ENCODE results near the gene NPPC. TPM values are rescaled to one million over a fixed set of nuclear protein-coding genes. Genes with fewer than 3 reads are reported as not detected.

NPPC gene
- total RNA-seq, 1 experiment from 2014 or later, result not detected

DNA sequence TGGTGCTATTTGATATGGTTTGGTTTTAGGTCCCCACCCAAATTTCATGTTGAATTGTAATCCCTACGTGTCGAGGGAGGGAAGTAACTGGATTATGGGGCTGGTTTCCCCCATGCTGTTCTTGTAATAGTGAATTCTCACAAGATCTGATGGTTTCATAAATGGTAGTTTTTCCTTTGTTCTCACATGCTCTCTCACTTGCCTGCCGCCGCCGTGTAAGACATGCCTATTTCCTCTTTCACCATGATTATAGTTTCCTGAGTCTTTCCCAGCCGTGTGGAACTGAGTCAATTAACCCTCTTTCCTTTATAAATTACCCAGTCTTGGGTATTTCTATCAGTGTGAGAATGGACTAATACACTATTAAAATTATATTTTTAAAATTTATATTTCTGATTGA, 42.6 kb upstream of the NPPC start:
- Histone ChIP-seq H3K79me2 (ENCODE audit: low read depth) (peaks cover 55% of the 10 kb centered on the region), H3K4me2 (no peak overlapping the region), H3K4me3 (no peak overlapping the region), H3K36me3 (ENCODE audit: low read depth) (0 out of 2 replicates have a peak, but pooled peaks cover 5% of the 10 kb centered on the region), H3K27ac (no peak overlapping the region), H3K9me2 (ENCODE audit: insufficient read depth) (no peaks in the 10 kb centered on the region), H3F3A (ENCODE audit: insufficient read depth, low read depth) (no peaks in the 10 kb centered on the region), H3K9me3 (ENCODE audit: insufficient read depth, low read depth) (no peaks in the 10 kb centered on the region), H2AFZ (no peak overlapping the region), H4K20me1 (ENCODE audit: insufficient read depth) (peaks cover 7% of the 10 kb centered on the region), H3K4me1 (replicated peaks; ENCODE audit: insufficient read depth) (no peaks in the 10 kb centered on the region), H3K27me3 (ENCODE audit: insufficient read depth, low read depth) (no peaks in the 10 kb centered on the region)
- POLR2A ChIA-PET (ENCODE audit: unreplicated experiment), result no interaction called here
- CTCF ChIA-PET, result no interaction called here
- intact Hi-C loops (cut with micrococcal nuclease; ENCODE audit: unreplicated experiment), result no loop called here
- TF ChIP-seq EZH2 (IDR thresholded peaks at IDR 0.05; ENCODE audit: low read depth), result no peak
- TF ChIP-seq, protein P1, sequence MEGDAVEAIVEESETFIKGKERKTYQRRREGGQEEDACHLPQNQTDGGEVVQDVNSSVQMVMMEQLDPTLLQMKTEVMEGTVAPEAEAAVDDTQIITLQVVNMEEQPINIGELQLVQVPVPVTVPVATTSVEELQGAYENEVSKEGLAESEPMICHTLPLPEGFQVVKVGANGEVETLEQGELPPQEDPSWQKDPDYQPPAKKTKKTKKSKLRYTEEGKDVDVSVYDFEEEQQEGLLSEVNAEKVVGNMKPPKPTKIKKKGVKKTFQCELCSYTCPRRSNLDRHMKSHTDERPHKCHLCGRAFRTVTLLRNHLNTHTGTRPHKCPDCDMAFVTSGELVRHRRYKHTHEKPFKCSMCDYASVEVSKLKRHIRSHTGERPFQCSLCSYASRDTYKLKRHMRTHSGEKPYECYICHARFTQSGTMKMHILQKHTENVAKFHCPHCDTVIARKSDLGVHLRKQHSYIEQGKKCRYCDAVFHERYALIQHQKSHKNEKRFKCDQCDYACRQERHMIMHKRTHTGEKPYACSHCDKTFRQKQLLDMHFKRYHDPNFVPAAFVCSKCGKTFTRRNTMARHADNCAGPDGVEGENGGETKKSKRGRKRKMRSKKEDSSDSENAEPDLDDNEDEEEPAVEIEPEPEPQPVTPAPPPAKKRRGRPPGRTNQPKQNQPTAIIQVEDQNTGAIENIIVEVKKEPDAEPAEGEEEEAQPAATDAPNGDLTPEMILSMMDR (conservative IDR thresholded peaks at IDR 0.05), result no peak
- BruUV-seq (replicated peaks), result no TSS peak
- no peak for DNase-seq

DNA sequence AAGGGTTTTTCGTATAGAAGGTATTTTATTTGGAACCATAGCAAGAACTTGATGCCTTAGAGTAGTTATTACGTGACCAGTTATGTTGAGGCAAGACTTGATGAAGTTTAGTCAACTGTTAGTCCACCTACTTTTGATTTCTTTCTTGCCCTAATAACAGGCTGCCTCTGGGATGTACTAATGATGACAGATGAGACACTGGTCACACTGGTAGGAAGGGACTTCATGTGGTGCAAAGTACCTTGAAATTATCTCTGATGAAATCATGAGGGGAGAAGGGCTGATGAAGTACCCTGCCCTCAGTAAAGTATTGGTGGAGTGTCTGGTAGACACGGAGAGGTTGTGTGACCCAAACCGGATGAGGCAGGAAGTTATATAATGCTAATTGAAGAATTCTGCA, 40.7 kb upstream of the NPPC start:
- H3K4me2 ChIP-seq, result no peak overlapping the region
- ChIA-PET CTCF (no interaction called here), POLR2A (ENCODE audit: unreplicated experiment) (interaction anchor here (0.5 kb wide), 1 partner anchor 330 kb away, joined by 11 read pairs; no protein-coding TSS in a partner anchor)
- H2AFZ ChIP-seq, result no peak overlapping the region
- TF ChIP-seq, protein P1 (conservative IDR thresholded peaks at IDR 0.05), result no peak
- no peak for TF ChIP-seq EZH2 (IDR thresholded peaks at IDR 0.05; ENCODE audit: low read depth)
- H3K9me3 ChIP-seq (ENCODE audit: insufficient read depth, low read depth), result no peaks in the 10 kb centered on the region
- peaks cover 7% of the 10 kb centered on the region for H4K20me1 ChIP-seq (ENCODE audit: insufficient read depth)
- H3K4me3 ChIP-seq, result no peak overlapping the region
- intact Hi-C loops (cut with micrococcal nuclease; ENCODE audit: unreplicated experiment), result no loop called here
- H3K9me2 ChIP-seq (ENCODE audit: insufficient read depth), result no peaks in the 10 kb centered on the region
- H3K27ac ChIP-seq, result no peak overlapping the region
- no peak for DNase-seq
- H3F3A ChIP-seq (ENCODE audit: insufficient read depth, low read depth), result no peaks in the 10 kb centered on the region
- BruUV-seq (replicated peaks), result no TSS peak
- peaks cover 9% of the 10 kb centered on the region; the same call in 1 of the 2 replicates for H3K4me1 ChIP-seq (replicated peaks; ENCODE audit: insufficient read depth)
- H3K27me3 ChIP-seq (ENCODE audit: insufficient read depth, low read depth), result no peaks in the 10 kb centered on the region
- H3K36me3 ChIP-seq (ENCODE audit: low read depth), result no peaks in the 10 kb centered on the region
- H3K79me2 ChIP-seq (ENCODE audit: low read depth), result peaks cover 74% of the 10 kb centered on the region

DNA sequence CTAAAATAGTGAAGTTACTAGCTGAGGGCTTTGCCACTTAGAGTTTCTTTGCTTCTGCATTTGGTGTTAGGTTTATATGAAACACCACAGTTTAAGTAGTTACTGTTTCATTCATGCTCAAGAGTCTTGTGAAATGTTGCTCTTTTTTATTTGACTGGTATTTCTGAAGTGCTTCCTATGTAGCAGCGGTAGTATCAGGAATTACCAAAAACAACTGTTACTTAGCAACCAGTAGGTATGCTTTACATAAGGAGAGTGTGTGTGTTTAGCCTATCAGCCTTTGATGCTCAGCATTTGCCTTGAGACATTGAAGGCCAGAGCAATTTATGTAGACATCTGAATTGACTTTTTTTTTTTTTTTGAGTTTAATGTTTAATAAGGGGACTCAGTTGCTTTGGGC, 38.9 kb upstream of the NPPC start:
- intact Hi-C loops (cut with micrococcal nuclease; ENCODE audit: unreplicated experiment), result no loop called here

More for the DNA sequence above, 38.9 kb upstream of the NPPC start:
- H3K27me3 ChIP-seq (ENCODE audit: insufficient read depth, low read depth), result no peaks in the 10 kb centered on the region
- POLR2A ChIA-PET (ENCODE audit: unreplicated experiment), result no interaction called here
- H3K36me3 ChIP-seq (ENCODE audit: low read depth), result no peaks in the 10 kb centered on the region
- H2AFZ ChIP-seq, result no peak overlapping the region
- no TSS peak for BruUV-seq (replicated peaks)
- TF ChIP-seq, protein P1 (conservative IDR thresholded peaks at IDR 0.05), result no peak
- no peak for TF ChIP-seq EZH2 (IDR thresholded peaks at IDR 0.05; ENCODE audit: low read depth)
- H3K9me3 ChIP-seq (ENCODE audit: insufficient read depth, low read depth), result no peaks in the 10 kb centered on the region
- no peak for DNase-seq
- no peak overlapping the region for H3K4me3 ChIP-seq
- no peak overlapping the region for H3K4me2 ChIP-seq
- H3K4me1 ChIP-seq (replicated peaks; ENCODE audit: insufficient read depth), result peaks cover 14% of the 10 kb centered on the region
- H3K9me2 ChIP-seq (ENCODE audit: insufficient read depth), result no peaks in the 10 kb centered on the region
- no peaks in the 10 kb centered on the region for H3F3A ChIP-seq (ENCODE audit: insufficient read depth, low read depth)
- peaks cover 6% of the 10 kb centered on the region for H4K20me1 ChIP-seq (ENCODE audit: insufficient read depth)
- peaks cover 85% of the 10 kb centered on the region for H3K79me2 ChIP-seq (ENCODE audit: low read depth)
- H3K27ac ChIP-seq, result no peak overlapping the region
- CTCF ChIA-PET, result no interaction called here

Measured in PC-9 (cell line).